ENCODE data around the gene SORL1-AS1.

Gene SORL1-AS1

DNA sequence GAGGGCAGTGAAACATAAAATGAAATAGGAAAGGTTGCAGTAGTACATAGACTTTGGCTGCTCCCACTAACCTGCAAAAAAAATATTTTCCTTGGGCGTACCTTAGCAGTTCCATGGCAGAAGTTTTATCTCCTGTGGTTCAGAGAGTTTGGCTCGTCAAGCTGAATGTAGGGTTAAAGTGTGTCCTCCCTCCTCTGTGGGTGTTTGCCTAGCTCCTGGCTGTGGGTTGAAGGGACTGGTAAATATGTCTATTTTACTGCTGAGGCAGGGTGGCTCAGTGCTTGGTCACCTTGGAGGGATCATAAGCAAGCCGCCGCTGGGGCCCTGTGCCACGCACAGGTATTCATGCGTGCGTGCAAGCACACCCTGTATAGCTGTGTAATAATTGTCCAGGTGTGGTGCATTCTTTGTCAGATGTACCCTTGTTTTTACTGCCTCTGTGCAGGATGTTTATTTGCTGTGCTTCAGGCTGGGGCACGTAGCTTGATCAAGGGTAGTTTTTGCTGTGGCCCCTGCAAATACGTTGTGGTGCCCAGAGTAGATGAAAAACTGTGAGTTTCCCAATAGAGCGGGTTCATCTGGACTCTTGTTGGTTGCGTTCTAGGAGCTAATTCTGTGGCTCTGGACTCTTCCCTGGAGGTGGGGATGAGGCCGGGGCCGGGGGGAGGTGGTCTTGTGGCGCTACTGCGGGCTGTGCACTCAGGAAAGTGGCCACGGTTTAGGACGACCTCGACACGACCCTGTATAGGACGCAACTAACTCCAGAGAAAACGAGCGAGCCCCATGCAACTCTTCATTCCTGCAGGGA is 1.4 kb downstream of the SORL1-AS1 start:
- DNase-seq: no peak

DNA sequence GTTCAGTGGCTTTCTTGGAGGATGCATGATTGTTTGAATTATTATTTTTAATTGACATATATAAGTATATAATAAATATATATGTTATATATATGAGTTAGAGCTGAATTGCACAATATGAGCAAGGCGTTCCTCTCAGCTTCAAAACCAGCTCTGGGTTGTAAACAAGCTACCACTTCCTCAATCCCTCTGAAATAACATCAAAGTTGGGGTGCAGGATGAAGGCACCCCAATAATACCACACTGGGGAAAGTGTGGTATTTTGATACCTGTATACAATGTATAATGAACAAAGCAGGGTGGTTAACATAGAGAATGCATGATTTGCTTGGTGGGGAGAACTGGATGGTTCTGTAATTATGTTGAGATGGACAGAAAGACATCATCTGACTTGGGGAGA is 2.4 kb downstream of the SORL1-AS1 start:
- DNase-seq: no peak

DNA sequence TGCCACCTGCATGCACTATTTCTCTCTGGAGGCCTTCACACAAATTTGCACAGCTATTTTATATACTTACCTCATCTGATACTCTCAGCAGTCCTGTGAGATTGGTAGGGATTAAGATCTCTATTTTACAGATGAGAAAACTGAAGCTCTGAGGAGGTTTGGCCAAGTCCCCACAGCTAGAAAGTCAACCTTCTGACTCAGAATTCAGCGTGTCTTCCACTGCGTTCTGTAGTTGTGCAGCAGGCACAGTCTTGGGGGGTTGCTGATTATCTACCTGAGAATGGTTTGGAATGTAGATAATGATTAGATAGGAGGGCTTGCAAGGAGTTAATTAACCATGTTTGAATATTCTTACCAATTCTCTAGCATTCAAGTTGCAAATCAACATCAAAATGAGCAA is 3.1 kb downstream of the SORL1-AS1 start:
- no peak for DNase-seq

- DNase-seq: no peak
These were observed 3.6 kb downstream of the SORL1-AS1 start for GRCh38 chr11:121449123-121449522.

DNA sequence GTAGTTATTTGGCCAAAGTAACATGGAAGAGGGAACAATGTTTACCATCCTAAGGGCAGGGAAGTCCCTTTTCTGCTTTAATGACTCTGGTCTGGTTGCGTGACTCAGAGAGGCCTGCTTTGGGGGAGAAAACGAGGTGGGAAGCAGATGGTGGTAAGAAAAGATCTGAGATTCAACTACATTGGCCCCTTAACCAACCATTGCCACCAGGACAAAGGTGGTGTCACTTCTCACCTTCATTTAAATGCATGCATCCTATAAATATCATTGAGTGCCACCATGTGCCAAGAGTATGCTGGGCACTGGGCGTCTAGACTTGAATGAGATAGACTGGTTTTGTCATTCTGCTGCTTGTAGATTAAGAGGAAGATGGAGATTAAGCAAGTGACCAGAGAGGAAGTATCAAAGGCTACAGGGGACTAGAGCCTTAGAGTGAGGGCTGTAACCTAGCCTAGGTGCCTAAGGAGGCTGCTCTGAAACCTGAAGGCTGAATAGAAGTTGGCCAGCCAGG is 4.3 kb downstream of the SORL1-AS1 start:
- no peak for DNase-seq

DNA sequence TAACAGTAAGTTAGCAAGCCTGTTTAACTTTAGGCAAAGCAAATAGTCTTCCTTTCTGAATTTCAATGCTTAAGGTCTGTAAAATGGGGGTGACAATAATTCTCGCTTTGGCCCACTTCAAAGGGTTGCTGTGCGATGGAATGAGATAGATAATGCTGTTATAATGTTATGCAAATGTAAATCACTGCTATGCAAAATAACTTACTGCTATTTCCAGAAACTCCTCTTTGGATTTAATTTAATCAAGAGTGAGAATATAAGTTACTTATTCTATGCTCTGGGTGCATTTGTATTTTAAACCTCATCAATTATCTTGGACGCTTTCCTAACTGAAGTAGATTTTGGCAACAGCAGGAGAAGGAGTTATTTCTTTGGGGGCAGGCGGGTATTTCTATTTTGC is 4.8 kb downstream of the SORL1-AS1 start:
- no peak for DNase-seq

DNA sequence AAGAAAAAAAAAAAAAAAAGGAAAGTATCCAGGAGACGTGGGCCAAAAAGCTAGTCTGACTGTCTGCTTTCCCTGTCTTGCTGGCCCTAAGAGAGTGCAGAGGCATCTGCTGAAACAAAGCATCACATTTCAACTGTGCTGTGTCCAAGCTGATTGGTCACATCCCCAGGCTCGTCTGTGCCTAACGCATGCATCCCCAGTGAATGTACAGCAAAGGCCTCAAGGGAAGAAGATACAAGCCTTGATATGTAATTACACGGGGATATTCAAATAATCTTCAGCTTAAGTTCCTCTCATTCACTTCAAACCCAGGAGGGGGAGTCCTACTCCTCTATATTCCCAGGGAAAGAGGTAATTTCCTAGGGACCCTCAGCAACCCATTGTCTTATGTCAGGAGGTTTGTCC is 6.0 kb downstream of the SORL1-AS1 start:
- DNase-seq: no peak

DNA sequence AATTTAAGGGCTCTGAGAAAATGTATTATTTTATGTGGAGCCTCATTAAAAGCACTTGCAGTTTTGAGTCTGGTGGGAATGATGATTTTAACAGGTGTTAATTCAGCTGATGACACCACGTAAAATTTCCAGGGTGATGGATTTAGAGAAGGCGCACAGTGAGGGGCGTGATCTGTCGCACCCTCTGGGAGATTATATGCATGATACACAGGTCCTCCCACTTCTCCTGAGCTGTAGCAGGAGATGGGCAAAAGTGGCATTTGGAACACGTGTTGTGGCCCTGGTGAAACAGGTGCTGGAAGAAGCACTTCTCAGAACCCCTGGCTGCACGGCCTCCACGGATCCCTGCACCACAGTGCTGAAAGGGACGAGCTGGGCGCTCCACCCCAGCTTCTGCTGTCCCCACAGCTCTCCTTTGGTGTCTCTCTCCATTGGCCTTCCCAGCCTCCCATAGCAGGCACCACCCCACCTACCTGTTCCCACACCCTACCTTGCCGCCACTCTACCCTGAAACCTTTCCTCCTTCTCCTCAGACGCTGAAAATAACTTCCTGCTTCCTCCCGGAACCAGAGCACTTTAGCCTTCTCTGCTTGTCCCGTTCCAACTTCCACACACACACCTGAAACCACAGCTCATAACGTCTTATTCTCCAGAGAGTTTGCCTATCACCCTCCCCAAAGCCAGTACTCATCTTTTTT is 7.5 kb downstream of the SORL1-AS1 start:
- no peak for DNase-seq

DNA sequence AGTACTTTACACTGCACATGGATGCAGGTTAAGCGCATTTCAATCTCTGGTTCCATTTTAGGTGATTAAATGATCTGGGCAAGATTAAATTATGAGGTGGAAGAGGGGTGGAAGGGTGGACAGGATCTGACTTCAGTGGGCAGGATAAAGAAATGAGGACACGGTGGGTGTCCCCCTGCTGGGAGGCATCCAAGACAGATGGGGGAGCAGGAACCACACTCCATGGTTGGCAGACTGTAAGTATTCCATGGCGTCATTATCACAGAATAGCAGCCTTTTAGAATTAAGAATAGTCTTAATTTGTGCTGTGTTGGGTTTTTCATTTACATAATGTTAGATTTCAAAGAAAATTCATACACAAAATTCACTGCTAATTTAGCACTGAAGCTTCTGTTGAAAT is 8.2 kb downstream of the SORL1-AS1 start:
- no peak for DNase-seq

- no peak for DNase-seq
These were observed 9.0 kb downstream of the SORL1-AS1 start for GRCh38 chr11:121443688-121444275.

DNA sequence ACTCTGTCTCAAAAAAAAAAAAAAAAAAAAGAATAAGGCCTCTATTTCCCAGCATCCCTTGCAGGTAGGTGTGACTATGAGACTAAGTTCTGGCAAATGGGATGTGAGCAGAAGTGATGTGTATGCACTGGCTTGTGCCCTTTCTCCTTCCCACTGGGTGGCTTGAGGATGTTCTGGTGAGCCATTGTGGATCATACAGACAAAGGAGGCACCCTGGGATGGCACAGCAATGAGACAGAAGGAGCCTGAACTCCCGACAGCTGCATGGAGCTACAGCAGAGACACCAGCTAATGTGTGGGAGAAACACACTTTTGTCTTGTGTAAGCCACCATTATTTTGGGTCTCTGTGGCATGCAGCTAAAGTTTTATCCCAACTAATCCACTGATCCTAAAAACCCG is 11.2 kb downstream of the SORL1-AS1 start:
- DNase-seq: no peak

GRCh38 chr11:121439759-121440158 is 13.0 kb downstream of the SORL1-AS1 start:
- no peak for DNase-seq

GRCh38 chr11:121439337-121439736 is 13.4 kb downstream of the SORL1-AS1 start:
- no peak for DNase-seq

DNA sequence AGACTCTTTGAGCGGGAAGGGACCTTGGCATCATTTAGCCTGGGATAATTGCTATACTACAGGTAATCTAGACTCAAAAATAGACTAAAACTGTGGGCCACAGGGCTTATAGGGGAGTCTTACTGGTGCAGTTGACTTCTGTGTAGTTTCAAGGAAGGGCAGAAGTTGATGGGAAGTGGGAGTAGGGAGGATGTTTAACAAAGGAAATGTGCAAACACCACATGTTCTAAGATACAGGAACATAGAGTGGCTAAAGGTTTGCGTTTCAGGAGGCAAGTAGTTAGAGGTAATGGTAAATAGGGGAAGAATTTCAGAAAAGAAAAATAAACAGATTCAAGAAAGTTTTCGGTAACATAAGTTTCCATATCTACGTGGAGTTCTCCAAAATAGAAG is 15.1 kb downstream of the SORL1-AS1 start:
- DNase-seq: no peak

DNA sequence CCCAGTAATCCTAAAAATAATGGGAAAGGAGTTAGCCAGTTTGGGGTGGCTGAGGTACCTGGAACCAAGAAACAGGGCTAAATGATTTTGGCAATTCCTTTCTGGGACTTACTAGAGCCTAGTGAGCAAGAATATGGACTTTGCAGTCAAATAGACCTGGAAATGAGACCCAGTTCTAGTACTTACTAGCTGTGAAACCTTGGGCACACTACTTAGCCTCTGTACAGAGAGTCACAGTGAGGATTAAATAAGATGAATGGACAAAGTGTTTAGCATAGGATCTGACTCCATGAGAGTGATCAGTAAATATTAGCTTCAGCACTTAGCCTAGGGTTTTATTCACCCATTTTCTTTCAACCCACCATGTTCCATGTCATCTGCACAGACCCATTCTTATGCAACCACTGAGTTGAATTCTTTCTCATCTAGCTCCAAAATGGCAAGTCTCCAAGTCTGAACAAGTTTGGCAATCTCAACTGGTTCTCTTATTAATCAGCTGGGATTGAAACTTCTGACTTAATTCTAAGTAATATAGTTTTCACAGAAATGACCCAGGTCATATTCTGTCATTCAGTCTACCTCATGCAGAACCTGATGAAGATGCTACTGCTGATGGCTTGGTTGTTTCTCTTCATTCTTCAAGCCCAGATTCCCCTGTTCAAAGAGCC is 15.6 kb downstream of the SORL1-AS1 start:
- no peak for DNase-seq

- DNase-seq: no peak
These were observed 16.9 kb downstream of the SORL1-AS1 start for GRCh38 chr11:121435551-121436511.

- no peak for DNase-seq
These were observed 17.6 kb downstream of the SORL1-AS1 start for GRCh38 chr11:121435132-121435531.

DNA sequence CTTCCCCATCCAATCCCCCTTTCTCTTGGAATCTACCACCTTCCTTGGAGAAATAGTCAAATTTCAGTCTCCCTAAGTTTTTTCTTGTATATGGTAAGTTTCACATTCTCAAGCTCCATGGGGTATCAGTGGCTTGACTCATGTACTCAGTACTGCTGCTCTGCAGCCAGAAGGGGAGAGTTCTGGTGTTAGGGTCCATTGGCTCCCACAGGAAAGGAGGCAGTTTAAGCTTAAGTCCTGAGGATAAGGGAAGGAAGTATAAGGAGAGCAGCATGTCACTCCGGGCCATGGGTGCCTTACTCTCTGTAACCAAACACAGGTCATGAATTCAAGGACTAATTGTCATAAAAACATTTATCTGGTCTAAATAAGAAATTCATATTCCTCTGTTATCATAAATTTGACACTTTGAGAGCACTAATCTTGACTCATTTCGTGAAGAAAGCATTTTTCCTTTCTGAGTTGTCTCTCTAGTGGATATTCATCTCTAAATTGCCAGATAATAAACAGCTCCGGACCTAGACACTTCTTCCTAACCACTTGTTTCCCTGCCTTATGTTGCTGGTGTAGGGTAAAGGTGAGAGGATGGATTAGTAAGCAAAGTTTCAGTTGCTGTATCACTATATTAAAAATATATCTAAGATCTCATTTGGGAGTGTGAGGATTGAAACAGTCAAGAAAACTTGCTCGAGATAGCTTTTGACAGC is 20.8 kb downstream of the SORL1-AS1 start:
- no peak for DNase-seq

- no peak for DNase-seq
These were observed 23.2 kb downstream of the SORL1-AS1 start for GRCh38 chr11:121429556-121429955.

DNA sequence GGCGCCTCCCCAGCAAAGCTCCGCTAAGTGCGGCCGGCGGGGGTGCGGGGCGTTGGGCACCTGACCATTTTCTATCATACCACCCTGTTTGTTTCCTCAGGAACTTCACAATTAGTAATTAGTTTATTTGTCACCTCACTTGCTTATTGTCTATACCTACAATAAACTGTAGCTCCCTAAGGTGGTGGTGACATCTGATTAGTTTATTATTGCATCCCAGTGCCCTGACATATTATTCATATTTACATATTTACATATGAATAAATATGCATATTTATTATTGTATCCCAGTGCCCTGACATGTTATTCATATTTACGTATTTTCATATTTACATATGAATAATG is 25.4 kb downstream of the SORL1-AS1 start:
- no peak for DNase-seq
